HL-60 (cell line): Measurements from ENCODE around the gene GANAB.
A peak's percentile ranks its signal among the peaks of the same experiment; 100 is the strongest.

Experiments
- DNase-seq, 2 experiments: peaks; one replicate each; pipeline ENCODE4 v3.0.0-alpha.2; 2010 to 2020; ENCODE audit warnings: low read depth in 1 of 2, low spot score in 1 of 2
- H3K27ac ChIP-seq: fragments of 250-450 bp; sonication (Bioruptor Pico); replicated peaks from 2 replicates; pipeline ENCODE4 v1.5.1; 2020; ENCODE audit warnings: mild to moderate bottlenecking, moderate library complexity
- H3K27me3 ChIP-seq: fragments of 250-450 bp; sonication (Bioruptor Pico); 2 replicates; pipeline ENCODE4 v1.5.1; 2021; ENCODE audit warnings: mild to moderate bottlenecking, moderate library complexity; ENCODE audit not compliant: insufficient read depth, poor library complexity, severe bottlenecking
- H3K4me3 ChIP-seq: replicated peaks from 2 replicates; pipeline ENCODE4 v1.5.1; 2011; ENCODE audit warnings: mild to moderate bottlenecking, control low read depth, low read length; ENCODE audit not compliant: insufficient read depth
- CTCF ChIP-seq: IDR thresholded peaks from one replicate; pipeline ENCODE4 v1.5.1; 2011; ENCODE audit warnings: low read length, control low read depth, inconsistent platforms; ENCODE audit not compliant: insufficient read depth
- GABPA ChIP-seq: IDR thresholded peaks from 2 replicates; pipeline ENCODE4 v1.6.1; 2012; ENCODE audit warnings: low read depth
- POLR2AphosphoS5 ChIP-seq: IDR thresholded peaks from 2 replicates; pipeline ENCODE4 v1.6.1; 2012; ENCODE audit warnings: low read depth
- REST ChIP-seq: IDR thresholded peaks from 2 replicates; pipeline ENCODE4 v1.6.1; 2012; ENCODE audit warnings: low read depth; ENCODE audit not compliant: insufficient replicate concordance
- SPI1 ChIP-seq: IDR thresholded peaks from 2 replicates; pipeline ENCODE4 v1.6.1; 2012; ENCODE audit warnings: low read depth, mild to moderate bottlenecking, borderline replicate concordance

Gene GANAB

GRCh38 chr11:62614275-62614674, 32.1 kb downstream of the GANAB start:
- DNase-seq, result no peak
- no peak overlapping the region for H3K4me3 ChIP-seq
- TF ChIP-seq GABPA, result no peak
- no peak for TF ChIP-seq POLR2AphosphoS5
- no peak for TF ChIP-seq CTCF
- TF ChIP-seq SPI1, result no peak
- no peak for TF ChIP-seq REST
- H3K27ac ChIP-seq, result no peak overlapping the region
- no peaks in the 10 kb centered on the region for H3K27me3 ChIP-seq

- Histone ChIP-seq H3K27ac (no peak overlapping the region), H3K27me3 (no peaks in the 10 kb centered on the region), H3K4me3 (no peak overlapping the region; the same call in 1 of the 2 replicates)
- DNase-seq, result no peak
- no peak for TF ChIP-seq SPI1
- TF ChIP-seq CTCF, result no peak
- no peak for TF ChIP-seq POLR2AphosphoS5
- TF ChIP-seq REST, result no peak
- TF ChIP-seq GABPA, result no peak
Observed at GRCh38 chr11:62613291-62613778, 33.1 kb downstream of the GANAB start.

GRCh38 chr11:62612366-62613290, 33.8 kb downstream of the GANAB start, which contains the start of the genes EML3 and ROM1:
TSS of gene EML3 (minus strand) at chr11:62612775. CDS start at chr11:62612457, 318 bp downstream.
TSS of gene ROM1 (plus strand) at chr11:62613257. CDS start at chr11:62613282, 25 bp downstream.
- peak within 1 kb of the TSS; percentile 76 for H3K27ac ChIP-seq
- TF ChIP-seq SPI1 (peak; percentile 12; the same call in 1 of the 2 replicates), GABPA (no peak), POLR2AphosphoS5 (no peak), CTCF (peak; percentile 67), REST (no peak)
- H3K4me3 ChIP-seq, result peak within 1 kb of the TSS; percentile 78
- no peaks in the 10 kb centered on the region for H3K27me3 ChIP-seq
- peak; percentile 76 to 83 for DNase-seq
